Panc1 (cell line): ENCODE data around the gene DPP7. TPM values are rescaled to one million over a fixed set of nuclear protein-coding genes. Genes with fewer than 3 reads are reported as not detected.
A peak's percentile ranks its signal among the peaks of the same experiment; 100 is the strongest.

Source experiments
- ATAC-seq: fragments of 200-7000 bp; cut with Tn5 transposase; 2 replicates; pipeline ENCODE4 v1.9.1; 2020; ENCODE audit warnings: mild to moderate bottlenecking, moderate library complexity
- BruUV-seq: library from RNA; stranded (reverse); fragments of 400-500 nt; replicated peaks from 2 replicates; lab custom pipeline; 2021; lab: Mats Ljungman, UMichigan
- CTCF ChIA-PET: fragments of 300-600 bp; sonication (Branson Sonifier 250); formaldehyde crosslinking; loops from one replicate; lab custom pipeline; 2022; ENCODE audit warnings: antibody characterized with exemption; lab: Charles Lee
- POLR2A ChIA-PET: fragments of 300-600 bp; sonication (Branson Sonifier 250); formaldehyde crosslinking; loops from one replicate; lab custom pipeline; 2022; ENCODE audit warnings: antibody characterized with exemption; lab: Charles Lee
- DNase-seq: peaks from one replicate; pipeline ENCODE4 v3.0.0-alpha.2; 2010; ENCODE audit warnings: low read depth, low spot score
- H3K27ac ChIP-seq: 2 replicates; pipeline ENCODE4 v1.5.1; 2011; ENCODE audit warnings: mild to moderate bottlenecking, low read length, inconsistent platforms
- H3K27me3 ChIP-seq: fragments of 200-500 bp; sonication (Bioruptor generic); 2 replicates; pipeline ENCODE4 v1.6.0; 2014; ENCODE audit warnings: low read length, inconsistent platforms; ENCODE audit not compliant: control insufficient read depth, insufficient read depth
- H3K36me3 ChIP-seq: fragments of 200-500 bp; sonication (Bioruptor generic); 2 replicates; pipeline ENCODE4 v1.5.1; 2014; ENCODE audit warnings: inconsistent platforms, mild to moderate bottlenecking, low read length, moderate library complexity; ENCODE audit not compliant: control insufficient read depth, insufficient read depth
- H3K4me1 ChIP-seq: 2 replicates; pipeline ENCODE4 v1.5.1; 2011; ENCODE audit warnings: inconsistent platforms, mild to moderate bottlenecking, low read length, moderate library complexity; ENCODE audit not compliant: control insufficient read depth, insufficient read depth
- H3K4me3 ChIP-seq, 2 experiments: 2 replicates each; pipeline ENCODE4 v1.5.1; 2011 to 2012; ENCODE audit warnings: low read depth in 2 of 2, low read length in 2 of 2, mild to moderate bottlenecking in 2 of 2, inconsistent platforms in 1 of 2, moderate library complexity in 1 of 2
- H3K9me3 ChIP-seq: fragments of 200-500 bp; sonication (Bioruptor generic); 2 replicates; pipeline ENCODE4 v1.5.1; 2014; ENCODE audit warnings: low read depth, mild to moderate bottlenecking, inconsistent platforms, low read length, moderate library complexity; ENCODE audit not compliant: control insufficient read depth, insufficient read depth
- POLR2AphosphoS5 ChIP-seq: IDR thresholded peaks from 2 replicates; pipeline ENCODE4 v1.6.1; 2012; ENCODE audit warnings: mild to moderate bottlenecking, low read depth, low read length, moderate library complexity
- SIN3A ChIP-seq: IDR thresholded peaks from 2 replicates; pipeline ENCODE4 v1.6.1; 2012; ENCODE audit warnings: low read depth, mild to moderate bottlenecking, low read length, moderate library complexity, borderline replicate concordance; ENCODE audit not compliant: insufficient read depth
- TCF7L2 ChIP-seq: IDR thresholded peaks from 2 replicates; pipeline ENCODE4 v1.6.1; 2011; ENCODE audit warnings: mild to moderate bottlenecking, low read depth, low read length, inconsistent platforms
- in situ Hi-C: cut with HindIII; loops from 2 replicates; pipeline ENCODE4 v1.10.0; 2016; ENCODE audit warnings: low sequenced_read_pairs, low pct_unique_long_range_greater_than_20kb
- intact Hi-C: fragments of 100-400 bp; cut with micrococcal nuclease; formaldehyde crosslinking; loops from one replicate; pipeline ENCODE4 v1.10.0; 2022; ENCODE audit not compliant: unreplicated experiment
- total RNA-seq: library from RNA; stranded (reverse); gene quantifications from one replicate; pipeline ENCODE4 v1.2.1, GENCODE V29; 2021; ENCODE audit not compliant: unreplicated experiment
- TF ChIP-seq, protein P1 (sequence below): fragments of 450-650 bp; IDR thresholded peaks from 2 replicates; pipeline ENCODE4 v1.5.1; 2017; ENCODE audit warnings: mild to moderate bottlenecking
- TF ChIP-seq, protein P2 (sequence below), 2 experiments: IDR thresholded peaks; 2 replicates each; pipeline ENCODE4 v1.6.1; 2011 to 2012; ENCODE audit warnings: low read depth in 2 of 2, control low read depth in 1 of 2, low read length in 1 of 2, mild to moderate bottlenecking in 1 of 2, moderate library complexity in 1 of 2; ENCODE audit not compliant: insufficient read depth in 1 of 2

The DPP7 gene
- total RNA-seq, 1 experiment from 2014 or later, result 236 TPM

DNA sequence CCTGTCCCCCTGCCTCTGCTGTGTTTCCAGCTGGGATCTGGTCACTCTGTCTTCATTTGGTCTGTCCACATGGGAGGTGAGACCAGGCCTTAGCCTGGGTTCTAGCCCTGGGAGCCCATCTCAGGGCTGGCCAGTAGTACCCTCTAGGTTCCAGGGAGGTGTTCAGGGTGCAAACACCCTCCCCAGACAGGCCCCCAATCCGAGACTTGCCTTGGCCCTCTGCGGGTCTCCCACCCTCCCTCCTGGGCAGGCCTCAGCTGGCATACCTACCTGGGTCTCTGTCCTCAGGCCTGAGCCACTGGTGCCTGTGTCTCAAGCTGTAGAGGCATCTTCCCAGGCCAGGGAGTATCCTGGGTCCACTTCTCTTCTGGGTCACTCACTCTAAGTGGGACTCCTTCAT lies 43.3 kb downstream of the DPP7 start:
- Histone ChIP-seq H3K36me3 (no peaks in the 10 kb centered on the region; the same call in 1 of the 2 replicates), H3K4me3 (peak overlapping the region; percentile 53; a peak in 3 of 4 replicates), H3K9me3 (no peaks in the 10 kb centered on the region), H3K27me3 (no peaks in the 10 kb centered on the region), H3K4me1 (peaks cover 2% of the 10 kb centered on the region; the same call in 1 of the 2 replicates), H3K27ac (peak overlapping the region; percentile 66)
- intact Hi-C loops, result no loop called here
- DNase-seq (no peak), ATAC-seq (no peak)
- in situ Hi-C loops, result no loop called here
- CTCF ChIA-PET, result no interaction called here
- no peak for TF ChIP-seq POLR2AphosphoS5
- no peak for TF ChIP-seq TCF7L2
- TF ChIP-seq, protein P1, sequence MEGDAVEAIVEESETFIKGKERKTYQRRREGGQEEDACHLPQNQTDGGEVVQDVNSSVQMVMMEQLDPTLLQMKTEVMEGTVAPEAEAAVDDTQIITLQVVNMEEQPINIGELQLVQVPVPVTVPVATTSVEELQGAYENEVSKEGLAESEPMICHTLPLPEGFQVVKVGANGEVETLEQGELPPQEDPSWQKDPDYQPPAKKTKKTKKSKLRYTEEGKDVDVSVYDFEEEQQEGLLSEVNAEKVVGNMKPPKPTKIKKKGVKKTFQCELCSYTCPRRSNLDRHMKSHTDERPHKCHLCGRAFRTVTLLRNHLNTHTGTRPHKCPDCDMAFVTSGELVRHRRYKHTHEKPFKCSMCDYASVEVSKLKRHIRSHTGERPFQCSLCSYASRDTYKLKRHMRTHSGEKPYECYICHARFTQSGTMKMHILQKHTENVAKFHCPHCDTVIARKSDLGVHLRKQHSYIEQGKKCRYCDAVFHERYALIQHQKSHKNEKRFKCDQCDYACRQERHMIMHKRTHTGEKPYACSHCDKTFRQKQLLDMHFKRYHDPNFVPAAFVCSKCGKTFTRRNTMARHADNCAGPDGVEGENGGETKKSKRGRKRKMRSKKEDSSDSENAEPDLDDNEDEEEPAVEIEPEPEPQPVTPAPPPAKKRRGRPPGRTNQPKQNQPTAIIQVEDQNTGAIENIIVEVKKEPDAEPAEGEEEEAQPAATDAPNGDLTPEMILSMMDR, result no peak
- no peak for TF ChIP-seq SIN3A
- TF ChIP-seq, protein P2, sequence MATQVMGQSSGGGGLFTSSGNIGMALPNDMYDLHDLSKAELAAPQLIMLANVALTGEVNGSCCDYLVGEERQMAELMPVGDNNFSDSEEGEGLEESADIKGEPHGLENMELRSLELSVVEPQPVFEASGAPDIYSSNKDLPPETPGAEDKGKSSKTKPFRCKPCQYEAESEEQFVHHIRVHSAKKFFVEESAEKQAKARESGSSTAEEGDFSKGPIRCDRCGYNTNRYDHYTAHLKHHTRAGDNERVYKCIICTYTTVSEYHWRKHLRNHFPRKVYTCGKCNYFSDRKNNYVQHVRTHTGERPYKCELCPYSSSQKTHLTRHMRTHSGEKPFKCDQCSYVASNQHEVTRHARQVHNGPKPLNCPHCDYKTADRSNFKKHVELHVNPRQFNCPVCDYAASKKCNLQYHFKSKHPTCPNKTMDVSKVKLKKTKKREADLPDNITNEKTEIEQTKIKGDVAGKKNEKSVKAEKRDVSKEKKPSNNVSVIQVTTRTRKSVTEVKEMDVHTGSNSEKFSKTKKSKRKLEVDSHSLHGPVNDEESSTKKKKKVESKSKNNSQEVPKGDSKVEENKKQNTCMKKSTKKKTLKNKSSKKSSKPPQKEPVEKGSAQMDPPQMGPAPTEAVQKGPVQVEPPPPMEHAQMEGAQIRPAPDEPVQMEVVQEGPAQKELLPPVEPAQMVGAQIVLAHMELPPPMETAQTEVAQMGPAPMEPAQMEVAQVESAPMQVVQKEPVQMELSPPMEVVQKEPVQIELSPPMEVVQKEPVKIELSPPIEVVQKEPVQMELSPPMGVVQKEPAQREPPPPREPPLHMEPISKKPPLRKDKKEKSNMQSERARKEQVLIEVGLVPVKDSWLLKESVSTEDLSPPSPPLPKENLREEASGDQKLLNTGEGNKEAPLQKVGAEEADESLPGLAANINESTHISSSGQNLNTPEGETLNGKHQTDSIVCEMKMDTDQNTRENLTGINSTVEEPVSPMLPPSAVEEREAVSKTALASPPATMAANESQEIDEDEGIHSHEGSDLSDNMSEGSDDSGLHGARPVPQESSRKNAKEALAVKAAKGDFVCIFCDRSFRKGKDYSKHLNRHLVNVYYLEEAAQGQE (IDR thresholded peaks at IDR 0.05; ENCODE audit: insufficient read depth in 1 of 2, low read depth in 2 of 2, low read length in 1 of 2), result no peak
- BruUV-seq, result no TSS peak
- POLR2A ChIA-PET, result interaction anchor here (0.5 kb wide), 1 partner anchor 370 kb away, joined by 7 read pairs; no protein-coding TSS in a partner anchor

DNA sequence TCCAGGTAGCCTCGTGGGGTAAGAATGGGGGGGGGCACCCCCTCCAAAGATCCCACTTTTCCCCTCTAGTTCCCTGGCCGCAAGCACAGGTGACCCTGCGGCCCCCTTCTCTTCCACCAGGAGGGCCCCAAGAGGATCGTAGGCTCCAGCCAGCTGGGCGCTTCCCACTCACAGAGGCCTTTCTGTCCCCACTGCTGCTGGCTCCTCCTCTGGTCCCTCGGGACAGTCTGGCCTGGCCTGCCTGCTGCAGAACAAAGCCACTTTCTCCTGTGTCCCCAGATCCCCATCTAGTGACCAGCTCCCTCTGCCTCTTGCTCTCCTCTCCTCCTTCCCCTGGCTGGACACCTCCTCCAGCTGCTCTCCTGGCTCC lies 43.6 kb downstream of the DPP7 start:
- no peaks in the 10 kb centered on the region for H3K9me3 ChIP-seq
- no peaks in the 10 kb centered on the region; the same call in 1 of the 2 replicates for H3K36me3 ChIP-seq
- no peaks in the 10 kb centered on the region for H3K27me3 ChIP-seq
- DNase-seq (no peak), ATAC-seq (peak; percentile 42)
- intact Hi-C loops (no loop called here), in situ Hi-C loops (no loop called here)
- no TSS peak for BruUV-seq
- CTCF ChIA-PET, result interaction anchor here (0.6 to 1.0 kb wide), 2 partner anchors 12 to 195 kb away, joined by 3 to 4 read pairs; no protein-coding TSS in a partner anchor
- POLR2A ChIA-PET, result interaction anchor here (0.6 kb wide), 1 partner anchor 369 kb away, joined by 8 read pairs; no protein-coding TSS in a partner anchor
- peaks cover 2% of the 10 kb centered on the region; the same call in 1 of the 2 replicates for H3K4me1 ChIP-seq
- H3K27ac ChIP-seq, result peak overlapping the region; percentile 66
- TF ChIP-seq, protein P1, result no peak
- TF ChIP-seq SIN3A, result no peak
- no peak for TF ChIP-seq POLR2AphosphoS5
- no peak for TF ChIP-seq TCF7L2
- TF ChIP-seq, protein P2 (IDR thresholded peaks at IDR 0.05; ENCODE audit: insufficient read depth in 1 of 2, low read depth in 2 of 2, low read length in 1 of 2), result no peak
- H3K4me3 ChIP-seq, result peak overlapping the region; percentile 53
